Gastrocnemius medialis (tissue), 4 donors: Measurements from ENCODE around the gene PRKCZ. TPM values are rescaled to one million over a fixed set of nuclear protein-coding genes. Genes with fewer than 3 reads are reported as not detected.

Source experiments
- ATAC-seq, 2 donors: fragments of 150-250 bp; one replicate each; pipeline ENCODE4 v1.9.1; 2016
- DNase-seq, 2 donors: peaks; one replicate each; pipeline ENCODE4 v3.0.0-alpha.2; 2019
- H3K27ac ChIP-seq, 4 donors: fragments of 200-600 bp; sonication (generic); 1 replicate in 1 of 4; 2 replicates in 3 of 4; pipeline ENCODE4 v1.5.1; 2016 to 2018; ENCODE audit warnings: mild to moderate bottlenecking in 2 of 4, moderate library complexity in 1 of 4
- H3K27me3 ChIP-seq, 3 donors: fragments of 200-600 bp; sonication (generic) in 2 of 3; 1 replicate in 1 of 3; 2 replicates in 2 of 3; pipeline versions ENCODE4 v1.5.1 to v1.6.0; 2016 to 2019; ENCODE audit warnings: mild to moderate bottlenecking in 1 of 3, moderate library complexity in 1 of 3
- H3K36me3 ChIP-seq, 2 donors: fragments of 200-600 bp; sonication (generic) in 1 of 2; one replicate each; pipeline ENCODE4 v1.5.1; 2017 to 2018
- H3K4me1 ChIP-seq, 2 donors: fragments of 200-600 bp; sonication (generic) in 1 of 2; one replicate each; pipeline ENCODE4 v1.5.1; 2016 to 2017; ENCODE audit warnings: mild to moderate bottlenecking in 2 of 2
- H3K4me3 ChIP-seq, 4 donors: fragments of 200-600 bp; sonication (generic) in 3 of 4; 1 replicate in 1 of 4; 2 replicates in 3 of 4; pipeline ENCODE4 v1.5.1; 2016 to 2019; ENCODE audit warnings: mild to moderate bottlenecking in 2 of 4
- H3K9me3 ChIP-seq, 3 donors: fragments of 200-600 bp; sonication (generic) in 2 of 3; 1 replicate in 1 of 3; 2 replicates in 2 of 3; pipeline ENCODE4 v1.5.1; 2016 to 2019
- CTCF ChIP-seq, 5 experiments: fragments of 450-650 bp in 3 of 5; fragments of 200-600 bp in 2 of 5; sonication (generic) in 2 of 5; IDR thresholded peaks in 4 of 5; conservative IDR thresholded peaks in 1 of 5; 1 replicate in 4 of 5; 2 replicates in 1 of 5; pipeline ENCODE4 v1.5.1; 2016 to 2019; ENCODE audit warnings: antibody characterized with exemption in 5 of 5, mild to moderate bottlenecking in 3 of 5, moderate library complexity in 3 of 5
- POLR2A ChIP-seq, 2 donors: fragments of 450-650 bp; IDR thresholded peaks; one replicate each; pipeline ENCODE4 v1.6.1; 2017; ENCODE audit warnings: antibody characterized with exemption in 2 of 2, mild to moderate bottlenecking in 2 of 2, moderate library complexity in 2 of 2
- in situ Hi-C, 4 donors: fragments of 200-750 bp; cut with MboI; loops; one replicate each; pipeline versions ENCODE4 v1.15.0 to v1.8.0; 2017; ENCODE audit warnings: low sequenced_read_pairs in 4 of 4
- intact Hi-C: fragments of 100-400 bp; cut with DNase I; formaldehyde crosslinking; loops from one replicate; pipeline ENCODE4 v1.15.1; 2023; ENCODE audit warnings: low total_unique reads
- total RNA-seq, 4 donors: library from RNA; depleted of rRNA; stranded (reverse); fragments of >200 nt; gene quantifications; one replicate each; pipeline versions ENCODE4 v1.1.0 to v1.2.3, GENCODE V29; 2016

The PRKCZ gene
- total RNA-seq, 4 donors from 2014 or later = 0.16 to 0.87 TPM; not detected in 2

GRCh38 chr1:2023187-2023586 is 27.0 kb upstream of the PRKCZ start:
- H3K27me3 ChIP-seq = peaks cover 29 to 46% (median 43%) of the 10 kb centered on the region in 3 donors
- in situ Hi-C loops (no loop called here), intact Hi-C loops (no loop called here)
- no peak for DNase-seq
- no peaks in the 10 kb centered on the region for H3K36me3 ChIP-seq
- H3K27ac ChIP-seq = no peak overlapping the region
- peaks cover 5 to 12% of the 10 kb centered on the region in 2 donors for H3K4me1 ChIP-seq
- H3K4me3 ChIP-seq = no peak overlapping the region
- TF ChIP-seq POLR2A (IDR thresholded peaks at IDR 0.05) (no peak), CTCF (IDR thresholded peaks at IDR 0.05 in 4 of 5, conservative IDR thresholded peaks at IDR 0.05 in 1 of 5) (no peak)
- H3K9me3 ChIP-seq = no peaks in the 10 kb centered on the region
- no peak for ATAC-seq

- H3K4me3 ChIP-seq = no peak overlapping the region
- in situ Hi-C loops (no loop called here), intact Hi-C loops (no loop called here)
- no peak for TF ChIP-seq POLR2A (IDR thresholded peaks at IDR 0.05)
- TF ChIP-seq CTCF (IDR thresholded peaks at IDR 0.05 in 4 of 5, conservative IDR thresholded peaks at IDR 0.05 in 1 of 5) = no peak
- DNase-seq = no peak
- no peak overlapping the region for H3K27ac ChIP-seq
- ATAC-seq = no peak
- peaks cover 5 to 12% of the 10 kb centered on the region in 2 donors for H3K4me1 ChIP-seq
- no peaks in the 10 kb centered on the region for H3K9me3 ChIP-seq
- H3K27me3 ChIP-seq = peaks cover 21 to 38% (median 37%) of the 10 kb centered on the region in 3 donors
- H3K36me3 ChIP-seq = no peaks in the 10 kb centered on the region
Observed at GRCh38 chr1:2024451-2024850, 25.8 kb upstream of the PRKCZ start.

- peaks cover 5 to 12% of the 10 kb centered on the region in 2 donors for H3K4me1 ChIP-seq
- peaks cover 17 to 34% (median 32%) of the 10 kb centered on the region in 3 donors for H3K27me3 ChIP-seq
- H3K36me3 ChIP-seq = no peaks in the 10 kb centered on the region
- no peak for DNase-seq
- no peak overlapping the region for H3K4me3 ChIP-seq
- no peak for TF ChIP-seq POLR2A (IDR thresholded peaks at IDR 0.05)
- TF ChIP-seq CTCF (IDR thresholded peaks at IDR 0.05 in 4 of 5, conservative IDR thresholded peaks at IDR 0.05 in 1 of 5) = no peak
- intact Hi-C loops (no loop called here), in situ Hi-C loops (no loop called here)
- H3K27ac ChIP-seq = no peak overlapping the region
- ATAC-seq = no peak
- H3K9me3 ChIP-seq = no peaks in the 10 kb centered on the region
Observed at GRCh38 chr1:2024887-2025286, 25.3 kb upstream of the PRKCZ start.

GRCh38 chr1:2025491-2025981 is 24.7 kb upstream of the PRKCZ start:
- H3K27ac ChIP-seq = peak overlapping the region in 1 of 4 donors; percentile 39
- DNase-seq (peak in 1 of 2 donors; percentile 22), ATAC-seq (peak; percentile 65 to 69)
- in situ Hi-C loops (no loop called here), intact Hi-C loops (no loop called here)
- peak overlapping the region; percentile 34 to 48 (median 46) for H3K4me3 ChIP-seq
- H3K4me1 ChIP-seq = peaks cover 5 to 12% of the 10 kb centered on the region in 2 donors
- H3K27me3 ChIP-seq = peaks cover 10 to 27% (median 26%) of the 10 kb centered on the region in 3 donors
- H3K9me3 ChIP-seq = no peaks in the 10 kb centered on the region
- no peaks in the 10 kb centered on the region for H3K36me3 ChIP-seq
- no peak for TF ChIP-seq POLR2A (IDR thresholded peaks at IDR 0.05)
- TF ChIP-seq CTCF (IDR thresholded peaks at IDR 0.05 in 4 of 5, conservative IDR thresholded peaks at IDR 0.05 in 1 of 5) = no peak
